ENCODE measurements around the gene KRT83. TPM values are rescaled to one million over a fixed set of nuclear protein-coding genes. Genes with fewer than 3 reads are reported as not detected.

KRT83 gene
- total RNA-seq, 2 experiments from 2014 or later = not detected

- Mint-ChIP-seq H3K27me3 (peaks cover 24% of the 10 kb centered on the region), H3K4me1 (ENCODE audit: low read depth) (peaks cover 2% of the 10 kb centered on the region), H3K36me3 (ENCODE audit: low read depth) (no peaks in the 10 kb centered on the region), H3K4me3 (no peak overlapping the region), H3K9me3 (no peaks in the 10 kb centered on the region), H3K27ac (no peak overlapping the region)
- no peak for TF ChIP-seq CTCF (IDR thresholded peaks at IDR 0.05)
- ChIA-PET CTCF (interaction anchor here (0.6 to 5.3 kb wide), 58 partner anchors 9 to 601 kb away, joined by 3 to 69 read pairs (median 3); partner anchors contain the start of gene KRT85), POLR2A (no interaction called here)
- no peak for ATAC-seq
- intact Hi-C loops (cut with micrococcal nuclease) = loop anchor here (5.0 kb wide), 1 partner anchor 112 kb away; no protein-coding TSS in a partner anchor
- DNase-seq = no peak
Measured at GRCh38 chr12:52279422-52280318, 41.5 kb downstream of the KRT83 start.

- POLR2A ChIA-PET = no interaction called here
- intact Hi-C loops (cut with micrococcal nuclease) = loop anchor here (5.0 kb wide), 1 partner anchor 111 kb away; no protein-coding TSS in a partner anchor
- H3K27me3 Mint-ChIP-seq = peaks cover 28% of the 10 kb centered on the region
- H3K27ac Mint-ChIP-seq = no peak overlapping the region
- H3K36me3 Mint-ChIP-seq (ENCODE audit: low read depth) = no peaks in the 10 kb centered on the region
- peaks cover 2% of the 10 kb centered on the region for H3K4me1 Mint-ChIP-seq (ENCODE audit: low read depth)
- peak; percentile 94 for TF ChIP-seq CTCF (IDR thresholded peaks at IDR 0.05)
- H3K9me3 Mint-ChIP-seq = no peaks in the 10 kb centered on the region
- CTCF ChIA-PET = interaction anchor here (0.6 to 5.3 kb wide), 63 partner anchors 8 to 602 kb away, joined by 3 to 69 read pairs (median 3); partner anchors contain the start of gene KRT85
- DNase-seq = peak; percentile 78
- ATAC-seq = peak; percentile 100
- H3K4me3 Mint-ChIP-seq = no peak overlapping the region
Measured at GRCh38 chr12:52278575-52279421, 42.4 kb downstream of the KRT83 start.

GRCh38 chr12:52277486-52278245 is 43.5 kb downstream of the KRT83 start:
- intact Hi-C loops (cut with micrococcal nuclease) = loop anchor here (5.0 kb wide), 1 partner anchor 110 kb away; no protein-coding TSS in a partner anchor
- Mint-ChIP-seq H3K36me3 (ENCODE audit: low read depth) (no peaks in the 10 kb centered on the region), H3K27me3 (peaks cover 26% of the 10 kb centered on the region), H3K4me1 (ENCODE audit: low read depth) (peaks cover 2% of the 10 kb centered on the region), H3K27ac (no peak overlapping the region), H3K4me3 (no peak overlapping the region), H3K9me3 (no peaks in the 10 kb centered on the region)
- ChIA-PET POLR2A (no interaction called here), CTCF (interaction anchor here (0.9 to 5.3 kb wide), 15 partner anchors 9 to 121 kb away, joined by 3 to 69 read pairs (median 4); no protein-coding TSS in a partner anchor)
- DNase-seq (no peak), ATAC-seq (no peak)
- TF ChIP-seq CTCF (IDR thresholded peaks at IDR 0.05) = no peak

DNA sequence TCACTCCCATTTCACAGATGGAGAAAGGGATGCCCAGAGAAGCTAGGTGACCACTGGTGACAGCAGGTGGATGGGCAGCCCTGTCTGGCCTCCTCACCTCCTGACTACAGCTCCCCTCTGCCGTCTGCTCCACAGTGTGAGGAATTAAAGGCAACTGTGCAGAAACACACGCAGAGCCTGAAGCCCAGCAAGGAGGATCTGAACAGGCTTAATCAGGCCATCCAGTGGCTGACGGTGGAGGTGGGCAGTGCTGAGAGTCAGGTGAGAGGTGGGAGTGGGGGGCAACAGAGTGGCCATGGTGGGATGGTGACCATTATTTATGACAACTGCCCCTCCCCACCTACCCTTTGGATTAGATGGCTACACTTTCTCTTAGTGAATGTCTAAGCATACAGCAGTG is 45.5 kb downstream of the KRT83 start:
- peaks cover 30% of the 10 kb centered on the region for H3K27me3 Mint-ChIP-seq
- H3K4me3 Mint-ChIP-seq = no peak overlapping the region
- intact Hi-C loops (cut with micrococcal nuclease) = loop anchor here (5.0 kb wide), 1 partner anchor 108 kb away; no protein-coding TSS in a partner anchor
- H3K4me1 Mint-ChIP-seq (ENCODE audit: low read depth) = peaks cover 2% of the 10 kb centered on the region
- no peak overlapping the region for H3K27ac Mint-ChIP-seq
- no peaks in the 10 kb centered on the region for H3K9me3 Mint-ChIP-seq
- DNase-seq = no peak
- POLR2A ChIA-PET = no interaction called here
- CTCF ChIA-PET = interaction anchor here (1.3 to 1.5 kb wide), 3 partner anchors 24 to 54 kb away, joined by 3 to 5 read pairs (median 4); no protein-coding TSS in a partner anchor
- TF ChIP-seq CTCF (IDR thresholded peaks at IDR 0.05) = no peak
- ATAC-seq = no peak
- no peaks in the 10 kb centered on the region for H3K36me3 Mint-ChIP-seq (ENCODE audit: low read depth)

All from activated CD8-positive, alpha-beta T cell treated with anti-CD3 and anti-CD28 coated beads for 36 hours (primary cell).